GM21381 (cell line): ENCODE results near the gene ALDH1A2.
"Not testable (repeated sequence)": the region's sequence is repeated elsewhere in the genome, so short reads cannot be mapped to it uniquely, and the experiment has no call there.

Experiments
- ATAC-seq: cut with Tn5 transposase; IDR thresholded peaks from one replicate; pipeline ENCODE4 v1.9.1; 2021; ENCODE audit warnings: mild to moderate bottlenecking, moderate library complexity; ENCODE audit not compliant: unreplicated experiment

The ALDH1A2 gene

GRCh38 chr15:58069008-58069407 is 3.5 kb upstream of the ALDH1A2 start:
- ATAC-seq, result no peak

- no peak for ATAC-seq
Observed at GRCh38 chr15:58066042-58066867, 744 bp upstream of the ALDH1A2 start.

GRCh38 chr15:58064980-58065444 is 499 bp downstream of the ALDH1A2 start:
- ATAC-seq, result no peak

GRCh38 chr15:58064082-58064979 is 1.2 kb downstream of the ALDH1A2 start:
- ATAC-seq, result no peak

DNA sequence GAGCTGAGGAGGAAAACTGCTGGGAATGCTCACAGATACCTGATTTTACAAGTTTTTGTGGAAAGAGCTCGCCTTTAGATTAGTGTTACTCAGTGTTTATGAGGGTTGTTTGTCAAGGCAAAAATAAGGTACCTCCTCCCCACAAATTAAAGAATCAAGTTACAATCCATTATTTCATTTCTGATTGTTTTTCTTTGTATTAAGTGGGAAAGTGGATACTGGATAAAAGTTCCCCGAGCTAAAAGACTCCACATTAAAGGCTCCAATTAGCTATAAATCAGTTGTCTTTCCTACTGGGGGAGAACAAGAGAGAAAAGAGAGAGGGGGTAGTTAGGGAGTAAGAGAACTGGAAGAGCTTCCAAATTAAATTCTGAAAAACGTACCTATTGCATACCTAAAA is 1.9 kb downstream of the ALDH1A2 start:
- ATAC-seq, result no peak

DNA sequence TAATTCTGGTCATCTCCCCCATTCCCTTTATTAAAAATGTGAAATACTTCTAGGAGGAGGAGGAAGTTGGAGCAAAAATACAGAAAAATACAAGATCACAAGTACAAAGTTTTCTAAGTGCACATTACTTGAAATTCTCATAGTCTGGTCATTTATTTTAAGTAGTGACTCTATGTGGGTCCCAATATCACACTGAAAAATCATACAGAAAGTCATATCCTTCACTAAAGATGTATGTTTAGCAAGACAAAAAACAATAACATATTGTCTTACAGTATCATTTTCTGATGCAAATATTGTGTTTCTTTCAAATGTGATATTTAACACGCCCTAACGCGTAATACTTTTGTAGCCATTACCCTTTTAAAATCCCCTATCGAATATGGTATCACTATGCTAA is 2.5 kb downstream of the ALDH1A2 start:
- ATAC-seq, result no peak

DNA sequence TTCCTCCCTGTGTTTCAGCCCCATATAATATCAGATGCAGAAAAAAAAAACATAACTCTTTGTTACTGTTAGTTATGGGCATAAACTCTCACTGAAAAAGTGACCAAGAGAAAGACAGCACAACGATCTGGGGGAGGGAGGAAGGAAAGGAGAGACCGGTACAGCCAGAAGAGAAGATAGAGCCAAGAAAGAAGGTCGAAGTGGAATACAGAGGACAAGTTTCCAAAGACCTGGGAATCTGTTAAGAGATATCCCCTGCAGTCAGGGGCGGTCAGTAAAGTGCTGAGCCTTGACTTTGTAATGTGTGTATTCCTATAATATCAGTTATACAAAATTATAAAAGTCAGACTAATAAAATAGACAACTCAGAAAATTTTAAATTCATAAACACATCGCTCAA is 3.3 kb downstream of the ALDH1A2 start:
- ATAC-seq, result no peak

GRCh38 chr15:58060575-58060974 is 4.9 kb downstream of the ALDH1A2 start:
- no peak for ATAC-seq

DNA sequence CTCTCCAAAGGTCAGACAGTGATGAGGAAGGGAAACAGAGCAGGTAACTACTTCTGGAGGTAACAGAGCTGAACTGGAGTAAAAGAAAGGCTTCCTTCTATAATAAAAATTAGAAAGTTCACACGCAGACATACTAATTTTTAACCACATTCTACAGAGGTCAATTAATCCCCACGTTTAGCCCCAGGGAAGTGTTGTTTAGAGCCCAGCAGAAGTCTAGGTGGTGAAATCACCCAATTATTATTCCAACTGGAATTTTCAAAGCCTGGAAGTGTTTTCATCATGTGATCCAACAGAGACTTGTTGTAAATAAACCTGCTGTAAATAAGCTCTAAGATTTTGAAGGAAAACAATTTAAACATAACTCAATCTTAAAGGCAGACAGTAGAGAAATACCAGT is 6.8 kb downstream of the ALDH1A2 start:
- ATAC-seq, result no peak

DNA sequence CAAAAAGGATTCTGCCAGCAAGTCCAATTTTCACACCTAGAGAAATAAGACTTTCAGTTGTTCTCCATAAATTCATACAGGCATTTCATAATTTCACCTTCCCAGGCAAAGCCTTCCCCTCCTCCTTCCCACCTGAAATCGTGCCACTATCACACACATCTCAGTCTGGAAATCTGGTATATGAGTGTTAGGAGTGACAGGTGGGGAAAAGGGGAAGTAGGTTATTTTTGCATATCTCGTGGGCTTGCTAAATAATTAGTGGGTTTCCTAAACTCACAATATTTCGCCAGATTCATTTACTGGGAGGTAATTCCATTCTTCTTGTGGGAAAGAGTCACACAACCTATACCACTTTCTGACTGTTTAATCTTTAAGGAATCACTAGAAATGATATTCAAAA is 7.4 kb downstream of the ALDH1A2 start:
- ATAC-seq, result no peak

GRCh38 chr15:58057559-58057958 is 8.0 kb downstream of the ALDH1A2 start:
- ATAC-seq, result no peak

DNA sequence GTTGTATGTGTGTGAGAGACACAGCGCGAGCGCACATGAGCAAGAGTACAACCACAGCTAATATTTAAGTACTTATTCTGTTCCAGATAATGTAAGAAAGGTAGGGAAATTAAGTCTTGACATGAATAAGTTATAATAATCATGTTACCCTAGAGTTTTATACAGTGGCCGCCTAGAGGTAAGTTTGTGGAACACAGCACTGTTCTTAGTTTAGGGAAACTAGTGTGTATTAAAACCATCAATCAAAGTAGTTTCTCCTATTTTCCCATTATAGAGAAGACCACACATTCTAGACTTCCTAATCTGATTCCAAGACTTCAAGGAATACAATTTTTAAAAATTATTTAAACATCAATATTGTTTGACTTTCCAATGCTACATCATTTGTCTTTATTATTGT is 9.5 kb downstream of the ALDH1A2 start:
- no peak for ATAC-seq

GRCh38 chr15:58053315-58054153 is 12.0 kb downstream of the ALDH1A2 start:
- no peak for ATAC-seq

DNA sequence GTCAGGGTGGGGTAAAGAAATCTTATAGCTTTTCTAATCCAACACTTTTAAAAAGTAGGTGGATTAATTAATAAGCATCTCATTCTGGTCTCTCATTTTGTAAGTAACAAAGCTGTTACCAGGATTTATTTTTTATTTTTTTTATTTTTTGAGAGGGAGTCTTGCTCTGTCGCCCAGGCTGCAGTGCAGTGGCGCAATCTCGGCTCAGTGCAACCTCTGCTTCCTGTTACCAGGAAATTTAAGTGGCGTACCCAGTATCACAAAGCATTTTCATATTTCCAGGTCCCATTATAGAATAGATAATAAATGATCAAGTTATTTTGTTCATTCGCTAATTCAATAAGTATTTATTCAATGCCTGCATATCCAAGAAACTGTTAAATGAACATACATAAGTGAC is 13.2 kb downstream of the ALDH1A2 start:
- no peak for ATAC-seq

GRCh38 chr15:58049520-58050227 is 15.8 kb downstream of the ALDH1A2 start:
- ATAC-seq, result no peak

DNA sequence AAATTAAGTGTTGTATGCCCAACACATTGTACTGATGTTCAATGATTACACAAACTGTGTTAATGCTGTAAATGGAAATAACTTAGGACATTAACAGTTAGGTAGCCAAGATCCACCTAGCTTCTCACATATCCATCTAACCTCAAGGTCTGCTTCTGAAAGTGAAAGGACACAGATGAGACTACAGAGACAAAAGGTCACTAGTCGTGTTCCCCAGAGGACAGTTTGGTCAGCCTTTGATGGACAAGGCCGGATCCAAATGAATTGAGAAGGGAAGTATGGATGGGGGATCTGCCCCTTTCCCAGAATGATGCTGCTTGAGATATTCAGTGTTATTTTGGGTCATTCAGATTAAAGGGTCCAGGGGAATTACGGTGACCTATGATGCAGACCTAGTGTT is 17.2 kb downstream of the ALDH1A2 start:
- ATAC-seq, result no peak

- ATAC-seq, result no peak
Observed at GRCh38 chr15:58047149-58047548, 18.4 kb downstream of the ALDH1A2 start.

- no peak for ATAC-seq
Observed at GRCh38 chr15:58046467-58046866, 19.0 kb downstream of the ALDH1A2 start.

- ATAC-seq, result not testable (repeated sequence)
Observed at GRCh38 chr15:58045376-58045775, 20.1 kb downstream of the ALDH1A2 start.

GRCh38 chr15:58044551-58044950 is 21.0 kb downstream of the ALDH1A2 start:
- no peak for ATAC-seq
